ENCODE data around the gene GALT.

DNA sequence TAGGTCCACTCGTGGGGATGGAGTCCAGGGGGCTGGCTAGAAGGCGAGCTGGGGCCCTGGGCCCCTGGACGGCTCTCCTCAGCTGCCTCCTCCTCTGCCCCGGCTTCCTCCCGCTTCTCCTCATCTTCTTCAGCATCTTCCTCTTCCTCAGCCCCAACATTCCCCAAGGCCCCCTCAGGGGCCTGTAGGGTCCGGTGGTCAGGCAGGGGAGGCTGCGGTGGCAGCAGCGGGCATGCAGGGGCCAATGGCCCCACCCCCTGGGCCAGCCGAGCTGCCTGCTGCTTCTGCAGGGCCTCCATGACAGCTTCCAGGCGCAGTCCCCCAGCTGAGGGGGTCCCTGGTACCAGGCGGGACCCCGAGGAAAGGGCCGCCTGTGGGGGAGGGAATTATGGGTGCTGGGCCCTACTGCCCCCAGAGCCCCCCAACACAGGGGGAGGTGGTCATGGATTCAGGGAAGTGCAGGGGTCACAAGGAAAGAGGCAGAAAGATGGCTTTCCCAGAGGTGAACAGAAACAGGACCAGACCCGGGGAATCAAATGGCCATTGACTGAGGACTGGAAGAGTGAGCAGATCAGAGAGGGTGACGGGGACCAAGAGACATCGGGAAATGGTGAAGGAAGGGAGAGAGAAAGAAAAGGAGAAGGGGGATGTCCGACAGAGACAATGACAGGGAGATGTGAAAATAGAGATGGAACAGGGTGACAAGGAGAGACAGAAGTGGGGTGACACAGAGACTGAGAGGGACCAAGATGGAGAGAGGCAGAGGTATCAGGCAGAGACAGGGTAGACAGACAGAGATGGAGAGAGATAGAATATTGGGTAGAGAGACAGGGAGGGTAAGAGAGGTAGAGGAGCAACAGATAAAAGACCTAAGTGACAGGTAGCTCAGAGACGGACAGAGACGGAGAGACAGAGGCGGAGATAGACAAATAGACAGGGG, 18.5 kb upstream of the GALT start:
- TF ChIP-seq EZH2 (IDR thresholded peaks at IDR 0.05; ENCODE audit: borderline replicate concordance, low read depth, low read length, poor library complexity, severe bottlenecking): peak; percentile 87
- TF ChIP-seq, protein P1, sequence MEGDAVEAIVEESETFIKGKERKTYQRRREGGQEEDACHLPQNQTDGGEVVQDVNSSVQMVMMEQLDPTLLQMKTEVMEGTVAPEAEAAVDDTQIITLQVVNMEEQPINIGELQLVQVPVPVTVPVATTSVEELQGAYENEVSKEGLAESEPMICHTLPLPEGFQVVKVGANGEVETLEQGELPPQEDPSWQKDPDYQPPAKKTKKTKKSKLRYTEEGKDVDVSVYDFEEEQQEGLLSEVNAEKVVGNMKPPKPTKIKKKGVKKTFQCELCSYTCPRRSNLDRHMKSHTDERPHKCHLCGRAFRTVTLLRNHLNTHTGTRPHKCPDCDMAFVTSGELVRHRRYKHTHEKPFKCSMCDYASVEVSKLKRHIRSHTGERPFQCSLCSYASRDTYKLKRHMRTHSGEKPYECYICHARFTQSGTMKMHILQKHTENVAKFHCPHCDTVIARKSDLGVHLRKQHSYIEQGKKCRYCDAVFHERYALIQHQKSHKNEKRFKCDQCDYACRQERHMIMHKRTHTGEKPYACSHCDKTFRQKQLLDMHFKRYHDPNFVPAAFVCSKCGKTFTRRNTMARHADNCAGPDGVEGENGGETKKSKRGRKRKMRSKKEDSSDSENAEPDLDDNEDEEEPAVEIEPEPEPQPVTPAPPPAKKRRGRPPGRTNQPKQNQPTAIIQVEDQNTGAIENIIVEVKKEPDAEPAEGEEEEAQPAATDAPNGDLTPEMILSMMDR (conservative IDR thresholded peaks at IDR 0.05; ENCODE audit: low read depth, low read length): no peak

Data from A673 (cell line).